PC-9 (cell line): Measurements from ENCODE around the gene MSI2.

Experiments
- CTCF ChIP-seq: fragments of 200-600 bp; sonication (generic); conservative IDR thresholded peaks from 2 replicates; pipeline ENCODE4 v1.6.1; 2017; ENCODE audit warnings: mixed run types, antibody characterized with exemption, mild to moderate bottlenecking, moderate library complexity
- EZH2 ChIP-seq: fragments of 200-600 bp; sonication (generic); IDR thresholded peaks from 2 replicates; pipeline ENCODE4 v1.8.0; 2017; ENCODE audit warnings: antibody characterized with exemption, low read depth

GRCh38 chr17:57652811-57653210 lies 396.5 kb downstream of the MSI2 start:
- TF ChIP-seq EZH2 = no peak
- no peak for TF ChIP-seq CTCF
